GM21367 (cell line): ENCODE results near the gene ZGLP1.
"Not testable (repeated sequence)": the region's sequence is repeated elsewhere in the genome, so short reads cannot be mapped to it uniquely, and the experiment has no call there.

Experiments used
- ATAC-seq: cut with Tn5 transposase; IDR thresholded peaks from one replicate; pipeline ENCODE4 v1.9.1; 2021; ENCODE audit not compliant: unreplicated experiment

The ZGLP1 gene

DNA sequence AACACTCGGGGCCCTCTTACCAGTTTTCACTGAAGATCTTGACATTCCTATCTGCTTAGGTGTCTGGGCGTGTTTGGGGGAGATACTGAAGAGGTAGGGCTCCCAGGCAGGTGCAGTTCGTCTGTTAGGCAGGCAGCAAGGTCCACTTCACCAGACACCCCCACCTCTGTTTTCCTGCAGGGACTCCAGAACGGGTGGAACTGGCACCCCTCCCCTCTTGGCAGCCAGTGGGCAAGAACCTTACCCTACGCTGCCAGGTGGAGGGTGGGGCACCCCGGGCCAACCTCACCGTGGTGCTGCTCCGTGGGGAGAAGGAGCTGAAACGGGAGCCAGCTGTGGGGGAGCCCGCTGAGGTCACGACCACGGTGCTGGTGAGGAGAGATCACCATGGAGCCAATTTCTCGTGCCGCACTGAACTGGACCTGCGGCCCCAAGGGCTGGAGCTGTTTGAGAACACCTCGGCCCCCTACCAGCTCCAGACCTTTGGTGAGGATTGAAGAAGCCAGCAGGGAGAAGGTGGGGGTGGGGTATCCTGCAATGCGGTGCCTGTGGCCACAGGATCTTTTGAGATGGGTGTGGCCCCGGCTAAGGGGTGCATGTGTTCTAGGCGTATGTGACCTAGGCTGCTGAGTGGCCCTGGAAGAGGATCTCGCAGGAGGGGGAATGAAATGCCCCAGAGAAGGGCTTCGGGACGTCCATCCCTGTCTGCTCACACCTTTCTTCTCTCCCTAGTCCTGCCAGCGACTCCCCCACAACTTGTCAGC is 26.1 kb downstream of the ZGLP1 start:
- no peak for ATAC-seq

DNA sequence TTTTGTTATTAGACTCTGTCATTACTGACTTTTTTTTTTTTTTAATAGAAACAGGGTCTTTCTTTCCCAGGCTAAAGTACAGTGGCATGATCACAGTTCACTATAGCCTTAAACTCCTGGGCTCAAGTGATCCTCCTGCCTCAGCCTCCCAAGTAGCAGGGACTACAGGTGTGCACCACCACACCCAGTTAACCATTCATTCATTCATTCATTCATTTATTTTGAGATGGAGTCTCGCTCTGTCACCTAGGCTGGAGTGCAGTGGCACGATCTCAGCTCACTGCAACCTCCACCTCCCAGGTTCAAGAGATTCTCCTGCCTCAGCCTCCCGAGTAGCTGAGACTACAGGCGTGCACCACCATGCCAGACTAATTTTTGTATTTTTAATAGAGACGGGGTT is 27.6 kb downstream of the ZGLP1 start:
- ATAC-seq: not testable (repeated sequence)

DNA sequence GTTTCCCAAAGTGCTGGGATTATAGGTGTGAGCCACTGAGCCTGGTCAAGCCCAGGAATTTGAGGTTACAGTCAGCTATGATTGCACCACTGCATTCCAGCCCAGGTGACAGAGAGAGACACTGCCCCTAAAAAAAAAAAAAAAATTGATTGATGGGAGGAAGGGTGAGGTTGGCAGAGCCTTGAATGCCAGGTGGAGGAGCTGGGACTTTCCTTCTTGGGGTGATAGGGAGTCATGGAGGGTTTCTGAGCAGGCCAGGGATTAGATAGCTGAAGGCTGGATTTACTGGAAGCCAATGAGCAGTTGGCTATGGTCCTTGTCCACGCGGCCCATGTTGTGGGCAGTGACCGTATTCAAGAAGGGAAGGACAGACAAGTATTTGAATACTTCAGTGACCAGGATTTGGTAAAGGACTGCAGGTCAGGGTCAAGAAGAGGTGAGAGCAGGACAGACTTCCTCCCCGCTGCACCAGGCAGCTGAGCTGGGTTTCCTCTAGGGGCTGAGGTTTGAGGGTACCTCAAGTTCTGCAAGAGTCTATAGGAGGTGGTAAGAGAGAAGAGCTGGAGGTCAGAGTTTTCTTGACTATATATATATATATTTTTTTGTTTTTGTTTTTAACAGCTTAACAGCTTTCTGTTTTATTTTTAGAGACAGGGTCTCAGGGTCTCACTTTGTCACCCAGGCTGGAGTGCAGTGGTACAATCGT is 29.7 kb downstream of the ZGLP1 start:
- ATAC-seq: no peak

DNA sequence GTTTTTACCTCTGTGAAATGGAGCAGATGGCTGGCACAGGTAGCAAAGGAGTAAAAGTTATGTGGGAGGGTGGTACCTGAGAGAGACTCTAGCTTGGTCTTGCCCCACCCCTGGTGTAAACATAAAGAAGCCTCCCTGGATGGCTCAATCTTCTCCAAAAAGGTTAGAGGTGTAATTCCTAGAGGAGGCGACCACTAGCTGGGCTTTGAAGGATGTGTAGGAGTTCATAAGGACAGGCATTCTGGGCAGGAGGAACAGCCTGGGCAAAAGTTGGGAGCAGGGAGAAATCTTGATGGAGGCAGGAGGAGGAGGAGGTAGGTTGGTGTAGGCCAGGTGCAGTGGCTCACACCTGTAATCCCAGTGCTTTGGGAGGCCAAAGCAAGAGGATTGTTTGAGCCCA is 30.7 kb downstream of the ZGLP1 start:
- ATAC-seq: no peak

DNA sequence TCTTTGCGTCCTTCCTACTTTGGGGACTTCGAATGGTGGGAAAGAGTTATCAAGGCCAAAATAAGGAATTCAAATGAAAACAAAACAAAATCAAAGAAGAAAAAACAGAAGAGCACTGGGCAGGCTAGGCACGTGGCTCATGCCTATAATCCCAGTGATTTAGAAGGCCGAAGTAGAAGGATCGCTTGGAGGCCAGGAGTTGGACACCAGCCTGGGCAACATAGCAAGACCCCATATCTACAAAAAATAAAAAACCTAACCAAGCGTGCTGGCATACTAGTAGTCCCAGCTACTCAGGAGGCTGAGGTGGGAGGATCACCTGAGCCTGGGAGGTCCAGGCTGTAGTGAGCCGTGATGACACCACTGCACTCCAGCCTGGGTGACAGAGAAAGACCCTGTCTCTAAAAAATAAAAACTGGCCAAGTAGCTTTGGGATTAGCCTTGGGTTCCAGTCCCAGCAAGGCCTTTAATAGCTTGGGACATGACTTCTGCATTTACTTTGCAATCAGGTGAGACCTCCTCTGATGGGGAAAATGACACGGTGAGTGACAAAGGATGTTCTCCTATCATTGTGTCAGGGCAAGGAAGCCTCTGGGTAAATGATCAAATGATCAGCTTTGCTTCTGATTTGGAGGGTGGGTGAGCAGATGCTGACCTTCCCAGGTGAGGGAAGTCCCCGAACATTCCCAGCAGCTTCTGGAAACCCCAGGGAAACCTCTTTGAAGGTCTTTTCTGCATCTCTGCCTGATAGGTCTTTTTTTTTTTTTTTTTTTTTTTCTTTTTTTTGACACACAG is 31.6 kb downstream of the ZGLP1 start:
- no peak for ATAC-seq

DNA sequence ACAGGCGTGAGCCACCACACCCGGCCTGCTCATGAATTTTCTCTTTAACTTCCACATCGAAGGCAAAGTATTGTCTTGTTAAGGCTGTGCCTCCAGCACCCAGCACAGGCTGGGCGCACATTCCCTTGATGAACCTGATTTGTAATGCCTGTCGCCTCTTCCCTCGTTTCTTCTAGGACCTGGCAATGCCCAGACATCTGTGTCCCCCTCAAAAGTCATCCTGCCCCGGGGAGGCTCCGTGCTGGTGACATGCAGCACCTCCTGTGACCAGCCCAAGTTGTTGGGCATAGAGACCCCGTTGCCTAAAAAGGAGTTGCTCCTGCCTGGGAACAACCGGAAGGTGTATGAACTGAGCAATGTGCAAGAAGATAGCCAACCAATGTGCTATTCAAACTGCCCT is 35.0 kb downstream of the ZGLP1 start:
- no peak for ATAC-seq

DNA sequence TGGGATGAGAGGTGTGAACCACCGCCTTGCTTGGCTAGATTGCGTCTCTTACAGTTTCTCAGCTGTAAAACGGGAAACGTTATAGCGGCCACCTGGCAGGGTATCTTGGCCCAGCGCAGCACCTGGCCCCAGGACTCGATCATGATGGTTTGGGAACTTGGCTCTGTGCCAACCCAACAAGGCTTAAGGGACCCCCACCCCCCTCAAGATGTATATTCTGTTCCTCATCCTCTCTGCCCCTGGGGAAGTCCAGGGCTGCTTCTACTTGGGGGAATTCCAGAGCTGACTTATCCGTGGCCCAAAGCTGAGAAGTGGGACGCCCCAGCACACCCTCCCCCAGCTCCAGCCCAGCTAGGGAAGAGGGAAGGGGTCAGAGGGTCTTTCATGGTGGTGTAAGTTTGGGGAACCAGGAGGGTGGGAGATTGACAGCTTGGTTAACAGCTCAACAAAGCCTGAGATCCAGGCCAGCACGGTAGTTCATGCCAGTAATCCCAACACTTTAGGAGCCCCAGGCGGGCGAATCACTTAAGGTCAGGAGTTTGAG is 38.0 kb downstream of the ZGLP1 start:
- ATAC-seq: no peak

DNA sequence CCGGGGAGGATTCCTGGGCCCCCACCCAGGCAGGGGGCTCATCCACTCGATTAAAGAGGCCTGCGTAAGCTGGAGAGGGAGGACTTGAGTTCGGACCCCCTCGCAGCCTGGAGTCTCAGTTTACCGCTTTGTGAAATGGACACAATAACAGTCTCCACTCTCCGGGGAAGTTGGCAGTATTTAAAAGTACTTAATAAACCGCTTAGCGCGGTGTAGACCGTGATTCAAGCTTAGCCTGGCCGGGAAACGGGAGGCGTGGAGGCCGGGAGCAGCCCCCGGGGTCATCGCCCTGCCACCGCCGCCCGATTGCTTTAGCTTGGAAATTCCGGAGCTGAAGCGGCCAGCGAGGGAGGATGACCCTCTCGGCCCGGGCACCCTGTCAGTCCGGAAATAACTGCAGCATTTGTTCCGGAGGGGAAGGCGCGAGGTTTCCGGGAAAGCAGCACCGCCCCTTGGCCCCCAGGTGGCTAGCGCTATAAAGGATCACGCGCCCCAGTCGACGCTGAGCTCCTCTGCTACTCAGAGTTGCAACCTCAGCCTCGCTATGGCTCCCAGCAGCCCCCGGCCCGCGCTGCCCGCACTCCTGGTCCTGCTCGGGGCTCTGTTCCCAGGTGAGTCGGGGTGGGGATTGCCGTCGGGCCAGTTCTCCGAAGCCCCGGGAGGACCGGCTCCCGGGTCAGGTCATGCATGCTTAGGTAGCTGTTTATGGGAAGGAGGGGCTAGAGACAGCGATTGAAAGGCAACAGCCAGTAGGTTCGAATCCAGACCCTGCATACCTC is 38.8 kb downstream of the ZGLP1 start, which contains the start of gene ICAM1:
Gene ICAM1, plus strand, starts transcription at position 505 of the 779 bp plus-strand sequence. Its CDS starts 40 bp downstream, at position 545.
- no peak for ATAC-seq

DNA sequence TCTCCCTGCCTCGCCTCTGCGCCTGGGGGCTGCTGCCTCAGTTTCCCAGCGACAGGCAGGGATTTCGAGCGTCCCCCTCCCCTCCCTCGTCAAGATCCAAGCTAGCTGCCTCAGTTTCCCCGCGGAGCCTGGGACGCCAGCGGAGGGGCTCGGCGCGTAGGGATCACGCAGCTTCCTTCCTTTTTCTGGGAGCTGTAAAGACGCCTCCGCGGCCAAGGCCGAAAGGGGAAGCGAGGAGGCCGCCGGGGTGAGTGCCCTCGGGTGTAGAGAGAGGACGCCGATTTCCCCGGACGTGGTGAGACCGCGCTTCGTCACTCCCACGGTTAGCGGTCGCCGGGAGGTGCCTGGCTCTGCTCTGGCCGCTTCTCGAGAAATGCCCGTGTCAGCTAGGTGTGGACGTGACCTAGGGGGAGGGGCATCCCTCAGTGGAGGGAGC is 39.4 kb downstream of the ZGLP1 start:
- no peak for ATAC-seq

DNA sequence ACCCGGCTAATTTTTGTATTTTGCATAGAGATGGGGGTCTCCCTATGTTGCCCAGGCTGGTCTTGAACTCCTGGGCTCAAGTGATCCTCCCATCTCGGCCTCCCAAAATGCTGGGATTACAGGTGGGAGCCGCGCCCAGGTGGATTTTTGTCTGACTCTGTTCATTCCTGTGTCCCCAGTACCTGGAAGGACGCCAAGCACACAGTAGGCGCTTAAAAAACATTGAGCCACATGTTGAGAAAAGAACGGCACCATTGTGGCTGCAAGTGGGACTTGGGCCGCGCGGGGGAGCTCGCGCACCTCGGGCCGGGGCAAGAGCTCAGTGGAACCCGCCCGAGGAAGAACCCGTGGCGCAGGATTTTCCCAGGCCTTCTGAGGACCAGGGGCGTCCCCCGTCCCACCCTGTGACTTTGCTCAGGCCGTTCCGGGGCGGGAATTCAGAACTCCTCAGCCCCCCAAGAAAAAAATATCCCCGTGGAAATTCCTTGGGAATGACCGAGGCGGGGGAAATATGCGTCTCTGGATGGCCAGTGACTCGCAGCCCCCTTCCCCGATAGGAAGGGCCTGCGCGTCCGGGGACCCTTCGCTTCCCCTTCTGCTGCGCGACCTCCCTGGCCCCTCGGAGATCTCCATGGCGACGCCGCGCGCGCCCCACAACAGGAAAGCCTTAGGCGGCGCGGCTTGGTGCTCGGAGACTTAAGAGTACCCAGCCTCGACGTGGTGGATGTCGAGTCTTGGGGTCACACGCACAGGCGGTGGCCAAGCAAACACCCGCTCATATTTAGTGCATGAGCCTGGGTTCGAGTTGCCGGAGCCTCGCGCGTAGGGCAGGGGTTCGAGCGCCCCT is 40.1 kb downstream of the ZGLP1 start:
- no peak for ATAC-seq

DNA sequence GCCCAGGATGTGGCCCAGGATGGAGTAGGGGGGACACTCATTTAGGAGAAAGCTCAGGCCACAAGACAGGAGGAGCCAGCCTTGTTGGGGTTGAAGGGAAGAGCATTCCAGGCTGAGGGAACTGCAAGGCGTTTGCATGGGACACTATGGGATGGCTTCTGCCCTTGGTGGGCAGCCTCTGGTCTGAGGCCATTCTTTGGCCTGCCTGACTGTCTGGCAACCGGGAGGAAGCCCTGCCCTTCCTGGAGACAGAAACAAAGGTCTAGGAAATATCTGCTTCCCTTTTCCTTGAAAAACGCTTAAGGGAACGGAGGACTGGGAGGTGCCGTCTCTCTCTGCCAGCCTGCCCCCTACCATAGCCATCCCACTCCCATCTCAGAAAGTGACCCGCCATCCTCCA is 41.5 kb downstream of the ZGLP1 start:
- ATAC-seq: no peak

DNA sequence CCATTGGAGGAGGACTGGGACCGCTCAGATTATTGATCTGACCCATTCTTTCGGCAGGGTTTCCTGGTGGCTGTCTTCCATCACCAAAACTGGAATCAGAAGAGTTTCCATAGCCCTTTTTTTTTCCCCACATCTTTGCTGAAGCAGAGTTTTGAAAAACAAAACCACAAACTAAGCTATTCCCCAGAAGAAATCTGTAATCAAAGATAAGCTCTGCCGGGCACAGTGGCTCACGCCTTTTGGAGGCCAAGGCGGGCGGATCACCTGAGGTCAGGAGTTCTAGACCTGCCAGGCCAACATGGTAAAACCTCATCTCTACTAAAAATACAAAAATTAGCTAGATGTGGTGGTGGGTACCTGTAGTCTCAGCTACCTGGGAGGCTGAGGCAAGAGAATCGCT is 42.9 kb downstream of the ZGLP1 start:
- no peak for ATAC-seq

DNA sequence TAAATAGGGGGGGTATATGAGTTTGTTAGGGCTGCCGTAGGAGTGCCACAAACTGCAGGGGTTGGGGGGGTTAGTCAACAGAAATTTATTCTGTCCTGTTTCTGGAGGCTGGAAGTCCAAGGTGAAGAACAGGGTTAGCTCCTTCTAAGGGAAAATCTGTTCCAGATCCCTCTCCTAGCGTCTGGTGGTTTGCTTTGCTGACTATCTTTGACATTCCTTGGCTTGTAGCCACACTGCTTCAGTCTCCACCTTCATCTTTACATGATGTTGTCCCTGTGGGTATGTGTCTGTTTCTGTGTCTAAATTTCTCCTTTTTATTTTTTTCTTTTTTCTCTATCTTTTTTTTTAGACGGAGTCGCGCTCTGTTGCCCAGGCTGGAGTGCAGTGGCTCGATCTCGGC is 46.8 kb downstream of the ZGLP1 start:
- no peak for ATAC-seq

DNA sequence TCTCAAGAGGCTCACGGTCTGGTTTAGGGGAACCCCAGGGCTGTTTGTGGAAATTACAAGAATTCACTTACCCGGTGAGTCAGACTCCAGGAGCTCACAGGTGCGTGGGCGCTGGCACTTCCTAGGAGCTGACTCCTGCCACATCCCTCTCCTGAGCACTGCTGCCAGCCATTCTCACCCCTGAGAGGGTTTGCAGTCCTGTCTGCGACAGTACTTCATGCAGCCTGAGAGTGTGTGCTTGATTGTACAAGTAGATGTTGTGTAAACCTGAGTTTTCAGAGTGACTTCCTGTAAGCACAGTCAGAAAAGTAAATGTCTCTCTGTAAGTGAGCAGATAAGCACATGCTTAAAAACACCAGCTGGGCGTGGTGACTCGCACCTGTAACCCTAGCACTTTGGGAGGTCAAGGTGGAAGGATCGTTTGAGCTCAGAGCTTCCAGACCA is 49.5 kb downstream of the ZGLP1 start:
- no peak for ATAC-seq

DNA sequence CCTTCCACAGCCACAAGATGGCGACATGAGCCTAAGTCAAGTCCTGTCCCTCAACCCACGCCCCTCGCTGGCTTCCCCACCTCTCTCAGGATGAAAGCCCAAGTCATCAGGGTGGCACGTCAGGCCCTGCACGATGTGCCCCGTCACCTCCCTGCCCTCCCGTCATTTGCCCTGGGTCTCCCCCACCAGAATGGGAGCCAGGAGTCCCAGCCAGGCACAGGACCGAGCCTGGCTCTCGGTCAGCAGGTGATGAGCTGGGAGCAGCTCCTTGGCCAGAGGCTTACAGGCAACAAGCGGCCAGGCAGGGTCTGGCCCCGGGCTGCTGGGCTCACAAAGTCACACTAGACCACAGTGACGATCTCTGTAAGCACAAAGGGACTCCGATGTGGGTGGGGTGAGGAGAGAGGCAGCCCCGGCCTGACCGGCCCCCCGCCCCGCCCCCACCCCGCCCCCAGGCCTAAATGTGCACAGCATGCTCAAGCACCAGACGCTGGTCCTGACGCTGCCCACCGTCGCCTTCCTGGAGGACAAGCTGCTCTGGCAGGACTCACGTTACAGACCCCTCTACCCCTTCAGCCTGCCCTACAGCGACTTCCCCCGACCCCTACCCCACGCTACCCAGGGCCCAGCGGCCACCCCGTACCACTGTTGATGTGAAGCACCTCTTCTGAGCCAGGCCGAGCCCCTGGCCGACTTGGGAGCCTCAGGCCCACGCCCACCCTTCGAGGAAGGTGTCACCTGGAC is 50.3 kb downstream of the ZGLP1 start:
- no peak for ATAC-seq

DNA sequence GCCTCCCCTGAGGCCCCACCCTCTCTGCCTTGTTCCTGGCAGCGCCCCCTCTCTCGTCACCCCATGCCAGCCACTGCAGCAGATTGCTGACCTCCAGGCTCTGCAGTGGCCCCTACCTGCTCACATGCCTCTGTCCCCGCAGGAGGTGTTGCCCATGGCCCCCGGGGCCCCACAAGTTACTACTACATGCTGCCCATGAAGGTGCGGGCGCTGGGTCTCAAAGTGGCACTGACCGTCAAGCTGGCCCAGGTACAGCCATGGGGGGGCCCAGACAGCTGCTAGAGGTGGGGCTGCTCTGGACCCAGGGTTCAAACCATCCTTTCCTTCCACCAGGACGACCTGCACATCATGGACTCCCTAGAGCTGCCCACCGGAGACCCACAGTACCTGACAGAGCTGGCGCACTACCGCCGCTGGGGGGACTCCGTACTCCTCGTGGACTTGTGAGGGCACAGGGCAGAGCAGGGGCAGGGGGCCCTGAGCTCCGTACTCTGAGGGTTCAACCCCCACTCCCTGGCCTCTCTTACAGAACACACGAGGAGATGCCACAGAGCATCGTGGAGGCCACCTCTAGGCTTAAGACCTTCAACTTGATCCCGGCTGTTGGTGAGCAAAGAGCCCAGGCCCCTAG is 51.4 kb downstream of the ZGLP1 start:
- no peak for ATAC-seq

DNA sequence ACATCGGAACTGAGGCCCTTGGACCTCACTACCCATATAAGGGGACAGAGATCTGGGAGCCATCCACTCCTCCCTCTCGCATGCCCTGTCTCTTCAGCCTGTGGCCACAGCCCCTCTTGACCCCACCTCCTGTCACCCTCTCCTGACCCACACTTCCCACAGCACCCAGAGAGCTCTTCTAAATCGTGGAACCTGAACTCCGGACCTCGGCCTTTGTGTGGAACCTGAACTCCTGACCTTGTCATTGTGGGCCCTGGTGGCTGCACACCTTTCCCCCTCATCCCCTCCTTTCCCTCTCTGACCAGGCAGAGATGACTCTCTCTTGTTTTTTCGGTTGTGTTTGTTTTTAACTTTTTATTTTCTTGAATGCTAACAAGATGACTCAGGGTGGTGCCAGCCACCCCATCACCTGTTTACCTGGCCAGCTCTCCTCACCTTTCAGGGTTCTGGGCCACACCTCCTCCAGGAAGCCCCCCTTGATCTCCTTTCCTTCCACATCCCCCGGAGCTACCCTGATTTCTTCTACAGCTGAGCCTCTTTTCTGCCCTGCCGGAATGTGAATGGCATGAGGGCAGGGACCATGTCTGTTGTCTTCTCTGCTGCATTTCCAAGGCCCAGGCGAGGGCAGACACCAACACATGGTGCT is 52.5 kb downstream of the ZGLP1 start:
- no peak for ATAC-seq

DNA sequence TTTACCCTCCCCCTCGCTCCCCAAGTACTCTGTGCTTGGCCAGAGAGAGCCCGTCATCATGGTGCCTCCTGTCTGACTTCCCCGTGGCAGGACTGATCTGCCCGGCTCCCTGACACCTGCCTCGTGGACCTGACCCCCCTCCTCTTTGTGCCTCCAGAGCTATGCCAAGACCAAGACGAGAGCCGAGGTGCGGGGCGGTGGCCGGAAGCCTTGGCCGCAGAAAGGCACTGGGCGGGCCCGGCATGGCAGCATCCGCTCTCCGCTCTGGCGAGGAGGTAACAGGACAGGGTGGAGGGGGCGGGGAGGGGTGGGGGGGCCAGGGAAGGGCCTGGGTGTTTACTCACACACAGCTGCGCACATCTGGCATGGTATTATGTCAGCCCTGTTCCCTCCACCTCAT is 53.1 kb downstream of the ZGLP1 start:
- ATAC-seq: no peak
